ENCODE measurements around the gene VTCN1.

- TF ChIP-seq, protein P1, sequence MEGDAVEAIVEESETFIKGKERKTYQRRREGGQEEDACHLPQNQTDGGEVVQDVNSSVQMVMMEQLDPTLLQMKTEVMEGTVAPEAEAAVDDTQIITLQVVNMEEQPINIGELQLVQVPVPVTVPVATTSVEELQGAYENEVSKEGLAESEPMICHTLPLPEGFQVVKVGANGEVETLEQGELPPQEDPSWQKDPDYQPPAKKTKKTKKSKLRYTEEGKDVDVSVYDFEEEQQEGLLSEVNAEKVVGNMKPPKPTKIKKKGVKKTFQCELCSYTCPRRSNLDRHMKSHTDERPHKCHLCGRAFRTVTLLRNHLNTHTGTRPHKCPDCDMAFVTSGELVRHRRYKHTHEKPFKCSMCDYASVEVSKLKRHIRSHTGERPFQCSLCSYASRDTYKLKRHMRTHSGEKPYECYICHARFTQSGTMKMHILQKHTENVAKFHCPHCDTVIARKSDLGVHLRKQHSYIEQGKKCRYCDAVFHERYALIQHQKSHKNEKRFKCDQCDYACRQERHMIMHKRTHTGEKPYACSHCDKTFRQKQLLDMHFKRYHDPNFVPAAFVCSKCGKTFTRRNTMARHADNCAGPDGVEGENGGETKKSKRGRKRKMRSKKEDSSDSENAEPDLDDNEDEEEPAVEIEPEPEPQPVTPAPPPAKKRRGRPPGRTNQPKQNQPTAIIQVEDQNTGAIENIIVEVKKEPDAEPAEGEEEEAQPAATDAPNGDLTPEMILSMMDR (IDR thresholded peaks at IDR 0.05; ENCODE audit: low read length) = no peak
- TF ChIP-seq EZH2phosphoT487 (IDR thresholded peaks at IDR 0.05; ENCODE audit: low read length) = no peak
- no peak for TF ChIP-seq EZH2 (optimal IDR thresholded peaks at IDR 0.05; ENCODE audit: low read depth, low read length)
Measured at GRCh38 chr1:117201808-117202207, 8.9 kb downstream of the VTCN1 start.
